Stimulated activated CD4-positive, alpha-beta T cell treated with anti-CD3 and anti-CD28 coated beads, Interleukin-1b, Interleukin-23, amount 100 ng/mL, for 48 hours (primary cell): ENCODE data around the gene USP6.
A peak's percentile ranks its signal among the peaks of the same experiment; 100 is the strongest.
"Not testable (repeated sequence)": the region's sequence is repeated elsewhere in the genome, so short reads cannot be mapped to it uniquely, and the experiment has no call there.

Experiments
- DNase-seq: peaks from one replicate; pipeline ENCODE4 v3.0.0-alpha.2; 2020

USP6 gene

DNA sequence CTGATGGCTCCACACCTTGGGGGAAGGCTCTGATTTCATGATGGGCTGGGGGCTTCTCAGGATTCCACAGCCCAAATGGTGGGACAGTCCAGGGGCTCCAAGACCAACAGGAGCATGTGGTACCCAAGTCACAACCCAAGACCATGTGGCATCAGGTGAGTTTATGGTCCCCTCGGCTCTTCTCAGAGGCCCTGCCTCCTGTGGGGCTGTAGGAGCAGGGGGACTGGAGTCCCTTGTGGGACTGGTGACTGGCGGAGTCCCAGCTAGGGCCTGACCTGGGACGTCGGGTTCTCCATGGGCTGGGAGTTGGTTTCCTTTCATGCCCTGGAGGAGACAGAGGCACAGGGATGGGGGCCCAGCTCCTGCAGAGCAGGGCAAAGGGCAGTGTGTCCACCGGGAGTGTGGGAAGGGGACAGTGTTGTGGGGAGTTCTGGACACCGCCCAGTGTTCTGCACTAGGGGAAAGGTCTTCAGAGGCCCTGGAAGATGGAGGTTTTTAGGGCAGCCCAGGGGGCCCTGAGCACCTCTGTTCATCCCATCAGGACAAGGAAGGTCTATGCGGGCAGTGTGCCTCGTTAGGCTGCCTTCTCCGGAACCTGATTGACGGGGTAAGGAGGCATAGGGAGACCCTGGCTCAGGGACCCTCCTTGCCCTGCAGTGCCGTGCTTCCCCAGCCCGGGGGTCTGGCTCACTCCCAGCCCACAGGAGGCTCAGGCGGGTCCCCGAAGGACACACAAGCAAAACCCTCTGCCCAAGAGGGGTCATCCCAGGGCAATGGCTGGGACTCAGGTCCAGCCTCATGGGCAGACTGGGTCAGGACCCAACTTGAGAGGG lies 21.0 kb downstream of the USP6 start:
- DNase-seq, result not testable (repeated sequence)

DNA sequence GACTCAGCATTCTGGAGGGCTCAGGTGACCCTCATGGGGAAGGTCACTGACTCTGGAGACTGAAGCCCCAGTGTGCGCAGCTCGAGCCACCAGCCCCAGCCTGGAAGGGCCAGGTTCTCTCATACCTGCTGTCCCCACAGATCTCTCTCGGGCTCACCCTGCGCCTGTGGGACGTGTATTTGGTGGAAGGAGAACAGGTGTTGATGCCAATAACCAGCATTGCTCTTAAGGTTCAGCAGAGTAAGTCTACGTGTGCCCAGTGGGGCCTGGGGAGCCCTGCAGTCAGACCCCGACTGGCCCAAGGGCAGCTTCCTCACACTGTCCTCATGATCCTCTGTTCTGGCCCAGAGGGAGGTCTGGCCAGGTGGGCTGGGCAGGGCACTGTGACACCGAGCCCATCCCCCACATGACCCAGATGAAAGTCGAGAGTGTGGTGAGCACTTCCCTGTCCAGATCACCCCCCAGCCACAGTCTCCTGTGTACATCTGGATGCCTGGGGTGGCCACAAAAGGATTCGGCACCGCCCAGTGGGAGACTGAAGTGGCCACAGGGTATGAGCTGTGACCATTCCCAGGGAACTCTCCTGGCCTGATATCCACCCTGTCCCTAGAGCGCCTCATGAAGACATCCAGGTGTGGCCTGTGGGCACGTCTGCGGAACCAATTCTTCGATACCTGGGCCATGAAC lies 21.8 kb downstream of the USP6 start:
- not testable (repeated sequence) for DNase-seq

DNA sequence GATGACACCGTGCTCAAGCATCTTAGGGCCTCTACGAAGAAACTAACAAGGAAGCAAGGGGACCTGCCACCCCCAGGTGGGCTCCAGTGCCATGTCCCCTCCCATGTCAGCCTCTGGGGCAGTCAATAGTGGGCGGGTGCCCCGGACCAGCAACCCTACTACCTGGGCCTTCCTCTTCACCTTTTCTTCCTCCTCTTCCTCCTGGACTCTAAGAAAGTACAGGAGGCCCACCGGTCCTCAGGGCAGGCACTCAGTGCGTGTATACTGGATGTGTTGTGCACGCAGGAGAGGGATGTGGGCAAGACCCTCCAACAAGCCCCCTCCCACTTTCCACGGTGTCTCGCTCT lies 22.3 kb downstream of the USP6 start:
- not testable (repeated sequence) for DNase-seq

DNA sequence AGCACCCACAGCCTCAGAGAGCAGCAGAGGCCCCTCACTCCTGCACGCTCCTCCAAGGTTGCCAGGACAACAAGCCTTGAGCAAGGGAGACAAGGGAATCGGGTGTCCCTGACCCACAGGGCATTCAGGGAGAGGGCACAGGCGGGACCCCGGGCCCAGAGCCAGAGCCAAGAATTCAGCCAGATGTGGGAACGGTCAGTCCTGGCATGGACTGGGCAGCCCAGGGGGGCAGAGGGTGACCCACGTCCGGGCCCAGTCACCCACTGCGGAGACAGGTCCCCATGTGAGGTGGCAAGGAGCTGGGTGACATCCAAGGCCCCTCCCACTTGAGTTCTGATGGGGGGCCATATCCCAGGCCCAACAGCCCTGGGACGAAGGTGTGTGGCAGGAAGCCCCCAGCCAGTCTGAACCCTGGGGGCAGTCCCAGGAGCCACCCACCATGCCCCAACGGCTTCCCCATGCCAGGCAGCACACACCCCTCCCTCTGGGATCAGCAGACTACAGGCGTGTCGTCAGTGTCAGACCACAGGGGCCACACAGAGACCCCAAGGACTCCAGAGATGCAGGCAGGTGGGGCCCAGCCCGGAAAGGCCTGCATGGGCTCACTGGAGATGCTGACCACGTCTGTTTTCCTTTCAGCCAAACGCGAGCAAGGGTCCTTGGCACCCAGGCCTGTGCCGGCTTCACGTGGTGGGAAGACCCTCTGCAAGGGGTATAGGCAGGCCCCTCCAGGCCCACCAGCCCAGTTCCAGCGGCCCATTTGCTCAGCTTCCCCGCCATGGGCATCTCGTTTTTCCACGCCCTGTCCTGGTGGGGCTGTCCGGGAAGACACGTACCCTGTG lies 23.0 kb downstream of the USP6 start:
- DNase-seq, result no peak

DNA sequence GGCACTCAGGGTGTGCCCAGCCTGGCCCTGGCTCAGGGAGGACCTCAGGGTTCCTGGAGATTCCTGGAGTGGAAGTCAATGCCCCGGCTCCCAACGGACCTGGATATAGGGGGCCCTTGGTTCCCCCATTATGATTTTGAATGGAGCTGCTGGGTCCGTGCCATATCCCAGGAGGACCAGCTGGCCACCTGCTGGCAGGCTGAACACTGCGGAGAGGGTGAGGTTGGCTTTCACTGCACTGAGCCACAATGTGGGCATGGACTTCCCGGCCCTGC lies 23.6 kb downstream of the USP6 start:
- DNase-seq, result no peak

DNA sequence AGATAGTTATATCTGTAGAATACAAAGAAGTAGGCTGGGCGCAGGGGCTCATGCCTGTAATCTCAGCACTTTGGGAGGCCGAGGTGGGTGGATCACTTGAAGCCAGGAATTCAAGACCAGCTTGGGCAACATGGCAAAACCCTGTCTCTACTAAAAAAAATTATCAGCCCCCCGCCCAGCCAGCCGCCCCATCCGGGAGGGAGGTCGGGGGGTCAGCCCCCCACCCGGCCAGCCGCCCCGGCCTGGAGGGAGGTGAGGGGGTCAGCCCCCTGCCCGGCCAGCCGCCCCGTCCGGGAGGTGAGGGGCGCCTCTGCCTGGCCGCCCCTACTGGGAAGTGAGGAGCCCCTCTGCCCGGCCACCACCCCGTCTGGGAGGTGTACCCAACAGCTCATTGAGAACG lies 27.0 kb downstream of the USP6 start:
- DNase-seq, result not testable (repeated sequence)

DNA sequence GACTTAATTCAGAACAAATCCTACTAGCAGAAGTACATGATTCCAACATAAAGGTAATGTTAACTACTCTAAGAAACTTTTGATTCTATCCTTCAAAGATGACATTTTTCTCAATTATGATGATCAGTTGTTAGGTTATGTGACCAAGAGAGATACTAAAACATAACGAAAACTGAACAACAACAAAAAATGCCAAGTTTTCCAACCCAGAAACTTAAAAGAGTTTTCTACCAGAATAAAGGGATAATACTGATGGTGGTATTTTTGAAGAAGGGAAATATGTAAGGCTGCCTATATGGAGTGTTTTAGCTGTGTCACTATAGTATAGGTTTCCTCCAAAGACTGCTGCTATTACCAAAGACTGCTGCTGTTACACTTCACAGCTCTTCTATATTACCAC lies 30.3 kb downstream of the USP6 start:
- not testable (repeated sequence) for DNase-seq

DNA sequence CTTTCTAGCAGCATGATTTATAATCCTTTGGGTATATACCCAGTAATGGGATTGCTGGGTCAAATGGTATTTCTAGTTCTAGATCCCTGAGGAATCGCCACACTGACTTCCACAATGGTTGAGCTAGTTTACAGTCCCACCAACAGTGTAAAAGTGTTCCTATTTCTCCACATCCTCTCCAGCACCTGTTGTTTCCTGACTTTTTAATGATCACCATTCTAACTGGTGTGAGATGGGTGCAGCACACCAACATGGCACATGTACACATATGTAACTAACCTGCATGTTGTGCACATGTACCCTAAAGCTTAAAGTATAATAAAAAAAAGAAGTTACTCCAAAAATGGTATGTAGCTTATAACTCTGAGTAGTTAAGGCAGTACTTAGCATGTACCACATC lies 44.9 kb downstream of the USP6 start:
- DNase-seq, result not testable (repeated sequence)

DNA sequence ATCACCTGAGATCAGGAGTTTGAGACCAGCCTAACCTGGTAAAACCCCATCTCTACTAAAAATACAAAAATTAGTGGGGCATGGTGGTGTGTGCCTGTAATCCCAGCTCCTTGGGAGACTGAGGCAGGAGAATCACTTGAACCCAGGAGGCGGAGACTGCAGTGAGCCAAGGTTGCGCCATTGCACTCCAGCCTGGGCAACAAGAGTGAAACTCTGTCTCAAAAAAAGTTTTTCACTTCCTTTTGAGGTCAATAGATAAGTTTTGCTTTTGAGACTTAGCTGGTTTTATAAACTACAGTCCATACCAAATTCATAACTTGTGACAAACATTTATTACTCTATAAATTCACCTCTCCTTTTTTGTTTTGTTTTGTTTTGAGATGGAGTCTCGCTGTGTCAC lies 46.0 kb downstream of the USP6 start:
- DNase-seq, result not testable (repeated sequence)

DNA sequence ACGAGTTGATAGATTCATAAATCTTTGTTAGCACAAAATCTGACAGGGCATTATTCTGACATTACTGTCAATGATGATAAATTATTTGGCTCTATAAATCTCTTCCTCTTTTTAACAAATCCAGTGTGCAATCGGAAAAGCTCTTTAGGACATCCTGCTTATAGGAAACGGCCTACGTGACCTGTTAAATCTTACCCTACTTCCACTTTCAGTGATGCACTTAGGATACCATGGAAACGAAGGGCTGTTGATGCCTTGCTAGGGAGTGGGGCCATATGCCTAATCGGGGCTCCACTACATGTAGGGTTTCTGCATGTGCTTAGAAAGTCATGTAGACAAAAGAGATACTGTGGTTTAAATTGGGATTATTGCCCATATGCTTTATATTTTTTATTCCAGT lies 48.6 kb downstream of the USP6 start:
- DNase-seq, result no peak

DNA sequence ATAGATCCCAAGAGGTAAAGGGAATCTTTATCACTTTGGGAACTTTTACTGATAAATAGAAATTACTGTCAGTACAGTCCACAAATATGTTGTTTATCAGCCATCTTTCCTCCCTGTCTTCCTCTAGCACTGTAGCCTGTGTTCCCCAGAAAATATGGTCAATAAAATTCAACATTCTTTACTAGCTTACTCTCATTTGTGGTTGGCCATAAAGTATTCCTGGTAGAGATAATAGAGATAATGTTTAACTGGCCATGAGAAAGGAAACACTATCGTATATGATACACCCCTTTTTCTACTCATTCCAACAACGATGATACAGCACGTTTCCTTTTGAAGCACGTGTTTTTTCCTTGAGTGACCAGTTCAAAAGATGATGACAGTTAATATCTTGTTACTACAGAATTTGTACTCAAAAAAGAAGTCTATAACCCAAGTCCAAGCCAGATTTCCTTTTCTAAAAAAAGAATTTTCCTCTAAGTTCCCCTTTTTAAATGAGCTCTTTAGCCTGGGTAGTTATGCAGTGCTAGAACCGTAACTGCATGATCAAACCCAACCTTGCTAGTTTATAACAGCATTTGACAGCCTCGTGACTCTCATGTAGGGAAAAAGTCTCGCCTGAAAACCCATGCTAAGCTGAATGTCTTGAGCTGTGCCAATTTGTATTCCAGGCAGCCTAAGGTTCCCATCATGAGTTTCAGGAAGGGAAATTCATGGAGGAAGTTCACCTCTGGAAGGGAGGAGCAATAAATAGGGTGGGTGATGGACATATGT lies 50.1 kb downstream of the USP6 start:
- DNase-seq, result not testable (repeated sequence)

DNA sequence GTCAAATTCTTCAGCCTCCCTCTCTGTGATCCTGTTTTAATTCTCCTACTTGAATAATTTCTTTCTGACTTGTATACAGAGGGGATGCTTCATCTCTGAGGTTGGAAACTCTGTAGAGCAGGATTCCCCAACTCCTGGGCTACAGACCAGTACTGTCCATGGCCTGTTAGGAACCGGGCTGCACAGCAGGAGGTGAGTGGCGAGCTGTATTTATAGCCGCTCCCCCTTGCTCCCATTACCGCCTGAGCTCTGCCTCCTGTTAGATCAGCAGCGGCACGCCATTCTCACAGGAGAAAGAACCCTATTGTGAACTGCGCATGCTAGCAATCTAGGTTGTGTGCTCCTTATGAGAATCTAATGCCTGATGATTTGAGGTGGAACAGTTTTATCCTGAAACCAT lies 59.2 kb downstream of the USP6 start:
- not testable (repeated sequence) for DNase-seq

DNA sequence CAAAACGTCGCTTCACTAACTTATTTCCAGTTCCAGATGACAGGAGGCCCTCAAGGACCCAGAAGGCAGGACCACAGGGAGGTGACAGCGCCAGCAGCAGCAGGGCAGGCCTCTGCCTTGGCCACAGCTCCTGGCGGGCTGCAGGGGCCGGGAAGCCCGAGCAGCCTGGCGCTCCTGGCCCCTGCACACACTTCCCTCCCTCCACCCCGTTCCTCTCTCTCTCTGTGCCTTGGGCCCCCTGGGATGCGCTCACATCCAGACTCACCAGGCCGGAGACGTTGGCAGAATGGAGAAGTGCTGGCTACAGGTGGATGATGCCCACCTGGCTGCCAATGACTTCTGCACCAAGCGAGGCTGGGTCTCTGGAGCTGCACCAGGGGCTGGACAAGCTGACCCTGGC lies 63.2 kb downstream of the USP6 start:
- no peak for DNase-seq

DNA sequence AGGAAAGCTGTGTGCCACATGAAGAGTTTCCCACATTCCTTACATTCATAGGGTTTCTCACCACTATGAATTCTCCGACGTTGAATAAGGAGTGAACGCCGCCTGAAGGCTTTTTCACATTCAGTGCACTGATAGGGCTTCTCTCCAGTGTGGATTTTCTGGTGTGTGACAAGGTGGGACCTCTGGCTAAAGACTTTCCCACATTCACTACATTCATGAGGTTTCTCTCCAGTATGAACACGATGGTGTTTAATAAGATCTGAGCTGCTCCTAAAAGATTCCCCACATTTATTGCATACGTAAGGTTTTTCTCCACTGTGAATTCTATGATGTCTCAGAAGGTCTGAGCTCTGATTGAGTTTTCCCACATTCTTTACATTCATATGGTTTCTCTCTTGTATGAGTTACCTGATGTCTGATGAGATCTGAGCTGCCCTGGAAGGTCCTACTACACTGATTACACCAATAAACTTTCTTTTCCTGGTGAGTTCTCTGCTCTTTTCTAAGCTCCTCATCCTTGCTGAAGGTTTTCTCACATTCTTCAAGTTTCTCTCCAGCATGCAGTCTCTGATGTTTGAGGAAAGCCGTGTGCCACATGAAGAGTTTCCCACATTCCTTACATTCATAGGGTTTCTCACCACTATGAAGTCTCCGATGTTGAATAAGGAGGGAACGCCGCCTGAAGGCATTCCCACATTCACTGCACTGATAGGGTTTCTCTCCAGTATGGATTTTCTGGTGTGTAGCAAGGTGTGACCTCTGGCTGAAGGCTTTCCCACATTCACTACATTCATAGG lies 65.9 kb downstream of the USP6 start:
- no peak for DNase-seq

DNA sequence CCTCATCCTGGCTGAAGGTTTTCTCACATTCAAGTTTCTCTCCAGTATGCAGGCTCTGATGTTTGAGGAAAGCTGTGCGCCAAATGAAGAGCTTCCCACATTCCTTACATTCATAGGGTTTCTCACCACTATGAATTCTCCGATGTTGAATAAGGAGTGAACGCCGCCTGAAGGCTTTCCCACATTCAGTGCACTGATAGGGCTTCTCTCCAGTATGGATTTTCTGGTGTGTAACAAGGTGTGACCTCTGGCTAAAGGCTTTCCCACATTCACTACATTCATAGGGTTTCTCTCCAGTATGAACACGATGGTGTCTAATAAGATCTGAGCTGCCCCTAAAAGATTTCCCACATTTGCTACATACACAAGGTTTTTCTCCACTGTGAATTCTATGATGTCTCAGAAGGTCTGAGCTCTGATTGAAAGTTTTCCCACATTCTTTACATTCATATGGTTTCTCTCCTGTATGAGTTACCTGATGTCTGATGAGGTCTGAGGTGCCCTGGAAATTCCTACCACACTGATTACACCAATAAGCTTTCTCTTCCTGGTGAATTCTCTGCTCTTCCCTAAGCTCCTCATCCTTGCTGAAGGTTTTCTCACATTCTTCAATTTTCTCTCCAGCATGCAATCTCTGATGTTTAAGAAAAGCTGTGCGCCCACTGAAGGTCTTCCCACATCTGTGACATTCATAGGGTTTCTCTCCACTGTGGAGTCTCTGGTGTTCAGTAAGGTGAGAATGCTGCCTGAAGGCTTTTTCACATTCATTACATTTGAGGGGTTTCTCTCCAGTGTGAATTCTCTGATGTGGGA lies 67.0 kb downstream of the USP6 start:
- no peak for DNase-seq

DNA sequence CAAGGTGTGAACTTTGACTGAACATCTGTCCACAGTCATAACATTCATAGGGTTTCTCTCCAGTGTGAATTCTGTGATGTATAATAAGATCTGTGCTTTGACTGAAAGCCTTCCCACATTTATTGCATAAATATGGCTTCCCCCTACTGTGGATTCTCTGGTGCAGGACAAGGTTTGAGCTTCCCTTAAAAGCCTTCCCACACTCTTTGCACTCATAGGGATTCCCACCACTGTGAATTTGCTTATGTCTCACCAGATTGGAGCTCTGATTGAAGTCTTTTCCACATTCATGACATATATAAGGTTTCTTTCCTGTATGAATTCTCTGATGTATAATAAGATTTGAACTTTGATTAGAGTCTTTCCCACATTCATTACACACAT lies 67.6 kb downstream of the USP6 start:
- DNase-seq, result no peak

DNA sequence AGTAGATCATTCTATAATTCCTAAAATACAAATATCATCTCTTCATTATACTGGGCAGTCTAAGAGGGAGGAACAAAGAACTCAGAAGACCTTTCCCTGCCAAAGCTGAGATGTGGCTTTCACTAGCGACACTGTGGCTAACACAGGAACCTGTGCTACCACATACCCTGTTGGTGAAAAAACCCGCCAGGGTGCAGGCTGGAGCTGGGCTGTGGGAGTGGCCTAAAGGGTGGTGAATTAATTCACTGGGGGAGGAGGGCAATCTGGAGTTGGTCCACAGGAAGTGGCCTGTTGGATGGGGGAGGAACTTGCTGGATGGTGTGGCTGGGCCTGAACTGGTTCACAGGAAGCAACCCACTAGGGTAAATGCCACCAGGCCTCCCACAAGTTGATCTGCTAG lies 68.5 kb downstream of the USP6 start:
- DNase-seq, result no peak

DNA sequence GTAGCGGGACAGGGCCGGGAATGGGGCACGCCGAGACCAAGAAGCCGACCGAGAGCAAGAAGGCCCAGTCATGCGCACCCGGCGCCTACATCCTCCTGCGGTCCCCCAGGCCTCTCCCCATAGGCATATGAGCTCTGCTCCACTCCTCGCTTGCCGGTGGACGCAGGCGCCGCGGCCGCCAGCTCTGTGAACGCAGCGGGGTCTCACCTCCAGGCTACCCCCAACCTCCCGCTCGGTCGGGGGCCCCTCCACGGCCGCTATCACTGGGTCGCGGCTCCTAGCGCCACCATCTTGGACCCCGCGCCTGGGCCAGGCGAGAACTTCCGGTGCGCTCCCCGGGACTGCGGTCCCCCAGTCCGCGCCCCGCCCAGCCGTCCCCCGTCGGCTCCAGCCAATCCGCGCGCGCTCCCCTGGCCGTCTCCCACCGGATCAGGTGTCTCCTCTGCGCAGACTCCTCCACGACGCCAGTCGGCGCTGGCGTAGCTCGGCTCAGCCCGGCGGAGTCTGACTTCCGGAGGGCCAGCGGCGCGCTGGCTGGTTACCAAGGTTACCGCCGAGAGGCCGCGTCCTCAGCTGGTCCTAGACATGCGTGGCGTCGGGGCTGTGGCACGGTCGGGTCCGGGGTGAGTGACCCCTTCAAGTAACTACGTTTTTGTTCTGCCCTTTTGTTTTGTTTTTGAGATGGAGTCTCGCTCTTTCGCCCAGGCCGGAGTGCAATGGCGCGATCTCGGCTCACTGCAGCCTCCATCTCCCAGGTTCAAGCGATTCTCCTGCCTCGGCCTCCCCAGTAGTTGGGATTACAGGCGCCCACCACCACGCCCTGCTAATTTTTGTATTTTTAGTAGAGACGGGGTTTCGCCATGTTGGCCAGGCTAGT lies 75.9 kb downstream of the USP6 start, which contains the start of gene ZNF594:
Gene ZNF594, minus strand, starts transcription at position 328 of the 877 bp plus-strand sequence. CDS start 7,612 bp downstream, outside the sequence.
- DNase-seq, result peak; percentile 98

DNA sequence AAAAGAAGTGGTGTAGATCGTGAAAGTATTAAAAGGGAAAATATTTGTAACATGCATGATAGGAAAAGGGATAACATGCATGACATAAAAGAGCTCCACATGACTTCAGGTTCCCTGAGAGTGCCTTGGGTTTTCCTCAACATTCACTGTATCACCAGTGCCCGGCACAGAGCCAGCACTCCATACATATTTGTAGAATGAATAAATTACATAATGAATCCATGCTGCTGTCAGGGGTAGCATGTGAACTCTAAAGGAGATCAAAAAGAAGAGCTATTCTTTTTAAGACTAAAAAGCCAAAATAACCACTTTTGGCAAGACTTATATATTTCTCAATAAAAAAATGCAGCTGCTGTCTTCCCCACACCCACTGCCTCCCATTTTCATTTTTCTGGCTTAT lies 78.5 kb downstream of the USP6 start:
- no peak for DNase-seq

DNA sequence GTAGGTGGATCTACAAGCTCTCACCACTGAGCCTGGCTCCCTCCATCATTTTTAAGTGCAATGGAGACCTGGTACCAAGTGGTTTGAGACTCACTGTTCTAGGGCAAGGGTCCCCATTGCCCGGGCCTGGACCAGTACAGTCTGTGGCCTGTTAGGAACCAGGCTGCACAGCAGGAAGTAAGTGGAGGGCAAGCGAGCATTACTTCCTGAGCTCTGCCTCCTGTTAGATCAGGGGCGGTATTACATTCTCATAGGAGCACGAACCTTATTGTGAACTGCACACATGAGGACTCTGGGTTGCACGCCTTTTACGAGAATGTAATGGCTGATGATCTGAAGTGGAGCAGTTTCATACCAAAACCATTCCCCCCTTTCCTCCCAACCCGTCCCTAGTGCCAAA lies 82.6 kb downstream of the USP6 start:
- no peak for DNase-seq
